Measurements from ENCODE around the gene IL36RN.

The IL36RN gene

GRCh38 chr2:113041871-113042270, 17.1 kb upstream of the IL36RN start:
- no peak for DNase-seq (ENCODE audit: extremely low spot score, insufficient read length, low read depth)
- FAIRE-seq = no peak

- FAIRE-seq (no peak), DNase-seq (ENCODE audit: extremely low spot score, insufficient read length, low read depth) (no peak)
These were observed 12.5 kb upstream of the IL36RN start for GRCh38 chr2:113046465-113046864.

DNA sequence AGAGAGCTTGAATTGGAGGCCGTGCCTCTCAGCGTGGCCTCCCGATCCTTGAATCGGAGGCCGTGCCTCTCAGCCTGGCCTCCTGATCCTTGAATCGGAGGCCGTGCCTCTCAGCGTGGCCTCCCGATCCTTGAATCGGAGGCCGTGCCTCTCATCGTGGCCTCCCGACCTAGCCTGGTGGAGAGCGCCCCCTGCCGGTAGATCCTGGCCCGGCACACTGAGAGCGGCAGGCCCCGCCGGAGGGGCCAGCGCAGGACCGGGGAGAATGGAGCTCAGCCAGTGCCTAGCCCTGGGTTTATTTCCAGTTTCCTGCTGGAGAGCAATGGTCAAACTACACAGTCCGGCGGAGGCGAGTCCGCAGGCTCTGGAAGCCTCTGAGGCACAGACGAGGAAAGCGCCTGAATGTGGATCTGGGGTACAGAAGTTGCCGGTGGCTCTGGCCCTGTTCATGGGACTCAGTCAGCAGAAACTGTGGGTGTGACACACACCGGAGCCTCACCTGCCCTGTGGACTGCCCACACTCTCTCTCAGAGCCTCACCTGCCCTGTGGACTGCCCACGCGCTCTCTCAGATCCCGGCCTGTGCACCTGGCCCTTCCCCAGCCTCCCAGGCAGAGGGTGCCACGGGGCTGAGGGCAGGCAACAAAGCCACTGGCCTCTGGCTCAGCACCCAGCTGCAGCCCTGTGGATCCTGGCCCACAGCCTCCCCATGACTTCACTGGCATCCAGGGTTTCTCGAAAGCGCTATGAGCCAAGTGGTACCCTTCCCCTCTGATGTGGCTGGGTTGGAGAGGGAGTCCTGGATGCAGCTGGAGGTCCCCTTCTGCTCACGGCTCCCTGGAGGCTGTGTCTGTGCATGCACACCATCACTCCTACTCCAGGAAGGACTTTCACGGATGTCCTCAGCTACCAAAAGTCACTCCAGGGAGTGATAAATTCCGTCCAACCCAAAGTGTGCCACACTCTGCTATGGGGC, 7.8 kb upstream of the IL36RN start:
- DNase-seq (ENCODE audit: extremely low spot score, insufficient read length, low read depth) (no peak), FAIRE-seq (no peak)

DNA sequence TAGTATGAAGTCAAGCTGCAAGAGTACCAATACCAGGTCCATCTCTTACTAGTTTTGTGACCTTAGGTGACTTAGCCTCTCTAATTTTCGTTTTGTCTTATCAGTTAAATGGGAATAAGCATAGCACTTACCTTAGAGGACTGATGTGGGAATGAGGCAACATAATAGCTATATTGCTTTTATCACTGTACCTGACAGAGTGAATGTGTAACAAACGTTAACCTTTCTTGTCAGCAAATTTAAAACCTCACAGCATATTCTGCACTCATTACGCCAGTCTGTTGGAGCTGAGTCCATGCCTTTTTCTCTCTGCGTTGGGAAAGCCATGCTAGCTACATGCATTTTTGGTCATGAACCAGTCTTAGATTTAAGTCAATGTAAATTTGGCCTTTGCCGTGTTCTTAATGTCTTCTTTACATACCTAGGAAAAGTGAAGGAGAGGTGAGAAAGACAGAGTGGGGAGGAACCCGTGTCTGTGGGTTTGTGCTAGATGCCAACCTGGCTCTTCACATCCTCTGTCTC, 6.5 kb upstream of the IL36RN start, which contains the start of gene IL36B:
TSS of gene IL36B (minus strand) at position 472 of the 522 bp plus-strand sequence.
- no peak for DNase-seq (ENCODE audit: extremely low spot score, insufficient read length, low read depth)
- FAIRE-seq = no peak

- DNase-seq (ENCODE audit: extremely low spot score, insufficient read length, low read depth) = no peak
- no peak for FAIRE-seq
These were observed 5.3 kb upstream of the IL36RN start for GRCh38 chr2:113053666-113054065.

DNA sequence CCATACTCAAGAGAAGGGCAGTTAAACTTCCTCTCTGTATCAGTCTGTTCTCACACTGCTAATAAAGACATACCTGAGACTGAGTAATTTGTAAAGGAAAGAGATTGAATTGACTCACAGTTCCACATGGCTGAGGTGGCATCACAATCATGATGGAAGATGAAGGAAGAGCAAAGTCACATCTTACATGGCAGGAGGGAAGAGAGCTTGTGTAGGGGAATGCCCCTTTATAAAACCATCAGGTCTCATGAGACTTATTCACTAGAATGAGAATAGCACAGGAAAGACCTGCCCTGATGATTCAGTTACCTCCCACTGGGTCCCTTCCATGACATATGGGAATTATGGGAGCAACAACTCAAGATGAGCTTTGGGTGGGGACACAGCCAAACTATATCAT, 4.9 kb upstream of the IL36RN start:
- FAIRE-seq = no peak
- no peak for DNase-seq (ENCODE audit: extremely low spot score, insufficient read length, low read depth)

DNA sequence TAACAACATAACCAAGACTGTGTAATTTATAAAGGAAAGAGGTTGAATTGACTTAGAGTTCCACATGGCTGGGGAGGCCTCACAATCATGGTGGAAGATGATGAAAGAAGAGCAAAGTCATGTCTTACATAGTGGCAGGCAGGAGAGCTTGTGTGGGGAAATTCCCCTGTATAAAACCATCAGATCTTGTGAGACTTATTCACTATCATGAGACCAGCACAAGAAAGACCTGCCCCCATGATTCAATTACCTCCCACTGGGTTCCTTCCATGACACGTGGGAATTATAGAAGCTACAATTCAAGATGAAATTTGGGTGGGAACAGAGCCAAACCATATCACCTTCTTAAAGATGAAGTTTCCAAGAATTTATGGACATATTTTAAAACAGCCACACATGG, 2.5 kb upstream of the IL36RN start:
- no peak for FAIRE-seq
- no peak for DNase-seq (ENCODE audit: extremely low spot score, insufficient read length, low read depth)

DNA sequence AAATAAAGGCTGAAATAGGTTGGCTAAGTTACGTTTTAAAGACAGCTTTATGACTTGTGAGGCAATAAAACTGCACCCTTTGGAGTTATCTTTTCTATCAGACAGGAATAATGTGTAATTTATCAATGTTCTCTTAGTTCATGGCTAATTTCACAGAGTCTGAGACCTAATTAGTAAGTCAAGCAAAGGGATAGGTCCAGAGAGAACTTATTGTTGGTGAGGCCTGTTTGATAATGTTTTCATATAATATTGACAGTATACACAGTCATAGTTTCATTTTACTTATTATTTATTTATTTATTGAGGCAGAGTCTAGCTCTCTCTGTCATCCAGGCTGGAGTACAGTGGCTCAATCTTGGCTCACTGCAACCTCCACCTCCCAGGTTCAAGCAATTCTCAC, 1.9 kb upstream of the IL36RN start:
- DNase-seq (ENCODE audit: extremely low spot score, insufficient read length, low read depth) = no peak
- no peak for FAIRE-seq

DNA sequence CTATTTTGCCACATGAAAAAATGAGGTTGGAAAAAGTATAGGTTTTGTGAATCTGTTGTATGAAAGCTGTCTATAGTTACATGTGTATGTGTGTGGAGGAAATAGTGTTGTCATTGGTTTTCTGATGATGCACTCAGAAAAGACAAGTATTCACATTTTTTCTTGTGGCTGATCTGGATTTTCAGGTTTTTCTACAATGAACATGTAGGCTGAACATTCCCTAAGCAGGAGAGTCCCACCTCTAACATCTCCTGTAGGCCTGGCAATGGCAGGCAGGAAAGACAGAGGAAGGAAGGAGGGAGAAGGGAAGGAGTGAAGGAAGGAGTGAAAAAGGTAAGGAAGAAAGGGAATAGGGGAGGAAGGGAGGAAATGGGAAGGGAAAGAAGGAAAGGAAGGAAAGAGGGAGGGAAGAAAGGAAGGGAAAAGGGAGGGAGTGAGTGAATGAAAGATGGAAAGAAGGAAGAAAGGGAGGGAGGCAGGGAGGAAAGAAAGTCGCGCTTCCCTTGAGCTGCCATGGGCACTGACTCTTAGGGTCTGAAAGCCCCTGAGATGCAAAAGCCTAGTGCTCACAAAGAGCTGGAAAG, 495 bp upstream of the IL36RN start:
- no peak for FAIRE-seq
- no peak for DNase-seq (ENCODE audit: extremely low spot score, insufficient read length, low read depth)

GRCh38 chr2:113060396-113060795, 1.4 kb downstream of the IL36RN start:
- no peak for FAIRE-seq
- DNase-seq (ENCODE audit: extremely low spot score, insufficient read length, low read depth) = no peak

GRCh38 chr2:113060796-113061195, 1.8 kb downstream of the IL36RN start:
- FAIRE-seq = no peak
- no peak for DNase-seq (ENCODE audit: extremely low spot score, insufficient read length, low read depth)

GRCh38 chr2:113061241-113061640, 2.2 kb downstream of the IL36RN start:
- no peak for FAIRE-seq
- DNase-seq (ENCODE audit: extremely low spot score, insufficient read length, low read depth) = no peak

- DNase-seq (ENCODE audit: extremely low spot score, insufficient read length, low read depth) (no peak), FAIRE-seq (no peak)
These were observed 3.1 kb downstream of the IL36RN start for GRCh38 chr2:113061896-113062770.

GRCh38 chr2:113064281-113064680, 5.3 kb downstream of the IL36RN start:
- no peak for FAIRE-seq
- DNase-seq (ENCODE audit: extremely low spot score, insufficient read length, low read depth) = no peak

DNA sequence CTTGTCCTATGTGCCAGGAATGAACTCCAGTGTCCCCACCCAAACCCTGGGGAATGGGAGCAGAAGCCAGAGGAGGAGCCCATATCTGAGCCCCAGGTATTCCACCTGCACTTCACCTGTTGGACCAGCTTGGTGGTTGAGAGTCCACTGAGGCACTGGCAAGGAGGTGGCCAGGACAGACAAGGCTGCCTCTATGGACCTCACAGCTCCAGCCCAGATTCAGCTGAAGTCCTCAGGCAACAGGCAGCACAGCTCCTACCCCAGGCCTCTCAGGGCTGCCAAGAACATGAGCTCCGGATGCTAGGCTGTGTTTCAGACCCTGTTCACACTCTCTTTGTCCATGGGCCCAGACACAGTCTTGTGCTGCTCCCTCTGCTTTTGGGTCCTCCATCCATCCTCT, 5.9 kb downstream of the IL36RN start:
- FAIRE-seq (no peak), DNase-seq (ENCODE audit: extremely low spot score, insufficient read length, low read depth) (no peak)

DNA sequence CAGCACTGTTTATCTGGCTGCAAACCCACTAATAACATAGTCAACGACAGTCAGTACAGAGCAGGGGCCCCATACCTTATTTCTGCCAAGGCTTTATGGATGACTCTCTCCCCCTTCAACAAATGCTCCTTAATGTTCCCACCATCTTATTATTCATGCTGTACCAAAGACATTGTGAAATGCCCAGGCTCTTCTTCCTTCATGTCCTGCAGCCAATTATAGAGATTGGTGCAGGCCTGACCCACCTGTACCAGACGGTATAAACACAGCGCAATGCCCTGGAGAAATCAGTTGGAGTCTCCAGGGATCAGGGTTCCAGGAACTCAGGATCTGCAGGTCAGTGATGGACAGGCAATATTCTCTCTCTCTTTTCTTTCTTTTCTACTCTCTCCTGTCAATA, 8.7 kb downstream of the IL36RN start, which contains the start of gene IL1F10:
TSS of gene IL1F10 (plus strand) at position 290 of the 400 bp plus-strand sequence. CDS start 4,769 bp downstream, outside the sequence.
- FAIRE-seq (no peak), DNase-seq (ENCODE audit: extremely low spot score, insufficient read length, low read depth) (no peak)

GRCh38 chr2:113068249-113068648, 9.3 kb downstream of the IL36RN start:
- FAIRE-seq (no peak), DNase-seq (ENCODE audit: extremely low spot score, insufficient read length, low read depth) (no peak)

DNA sequence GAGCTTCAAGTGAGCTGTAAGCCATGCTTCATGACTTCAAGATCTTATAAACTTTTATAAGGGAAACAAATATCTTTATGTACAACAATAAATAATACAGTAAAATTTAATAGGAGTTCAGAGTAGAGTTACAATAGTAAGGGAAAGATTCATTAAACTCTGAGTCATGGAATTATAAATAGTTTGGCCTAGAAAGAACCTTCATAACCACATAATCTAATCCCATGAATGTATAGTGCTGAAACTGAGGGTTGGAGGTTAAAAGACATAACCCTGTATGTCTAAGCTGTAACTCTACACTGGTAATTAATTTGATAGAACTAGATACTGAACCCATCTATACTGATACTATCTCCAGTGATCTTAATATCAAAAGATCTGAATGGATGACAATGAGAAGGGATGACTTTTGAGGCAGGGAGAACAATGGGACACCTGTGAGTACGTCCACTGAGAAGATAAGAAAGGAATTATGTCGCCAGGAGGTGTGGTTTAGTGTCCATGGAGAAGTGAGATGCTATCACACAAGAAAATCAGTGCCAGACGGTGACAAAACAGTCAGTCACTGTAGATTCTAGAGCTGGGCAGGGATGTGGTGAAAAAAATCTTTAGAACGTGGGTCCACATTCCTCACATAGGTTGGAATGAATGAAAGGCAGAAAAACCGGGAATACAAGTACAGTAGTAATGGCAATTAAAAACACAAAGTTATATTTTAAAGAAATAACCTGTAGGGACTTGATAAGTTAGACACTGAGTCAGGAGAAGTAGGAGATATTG, 9.9 kb downstream of the IL36RN start:
- DNase-seq (ENCODE audit: extremely low spot score, insufficient read length, low read depth) = no peak
- FAIRE-seq = no peak

All from GM18507 (cell line).